ENCODE data around the gene ADAMTS3.
"Not testable (repeated sequence)": the region's sequence is repeated elsewhere in the genome, so short reads cannot be mapped to it uniquely, and the experiment has no call there.

Gene ADAMTS3

GRCh38 chr4:72553540-72554337 lies 15.3 kb downstream of the ADAMTS3 start:
- DNase-seq (ENCODE audit: low read depth in 3 of 3), result no peak

- no peak for DNase-seq (ENCODE audit: low read depth in 3 of 3)
These were observed 16.6 kb downstream of the ADAMTS3 start for GRCh38 chr4:72552447-72552846.

GRCh38 chr4:72546456-72546855 lies 22.6 kb downstream of the ADAMTS3 start:
- no peak for DNase-seq (ENCODE audit: low read depth in 3 of 3)

GRCh38 chr4:72540694-72541093 lies 28.3 kb downstream of the ADAMTS3 start:
- not testable (repeated sequence) for DNase-seq (ENCODE audit: low read depth in 3 of 3)

GRCh38 chr4:72538006-72538405 lies 31.0 kb downstream of the ADAMTS3 start:
- DNase-seq (ENCODE audit: low read depth in 3 of 3), result no peak

GRCh38 chr4:72536443-72536842 lies 32.6 kb downstream of the ADAMTS3 start:
- DNase-seq (ENCODE audit: low read depth in 3 of 3), result no peak

- no peak for DNase-seq (ENCODE audit: low read depth in 3 of 3)
These were observed 37.2 kb downstream of the ADAMTS3 start for GRCh38 chr4:72531768-72532290.

GRCh38 chr4:72531322-72531721 lies 37.7 kb downstream of the ADAMTS3 start:
- DNase-seq (ENCODE audit: low read depth in 3 of 3), result no peak

GRCh38 chr4:72529148-72529822 lies 39.7 kb downstream of the ADAMTS3 start:
- DNase-seq (ENCODE audit: low read depth in 3 of 3), result no peak

GRCh38 chr4:72527038-72527646 lies 41.9 kb downstream of the ADAMTS3 start:
- no peak for DNase-seq (ENCODE audit: low read depth in 3 of 3)

GRCh38 chr4:72525938-72526337 lies 43.1 kb downstream of the ADAMTS3 start:
- DNase-seq (ENCODE audit: low read depth in 3 of 3), result no peak

- no peak for DNase-seq (ENCODE audit: low read depth in 3 of 3)
These were observed 46.6 kb downstream of the ADAMTS3 start for GRCh38 chr4:72522440-72522839.

- no peak for DNase-seq (ENCODE audit: low read depth in 3 of 3)
These were observed 55.8 kb downstream of the ADAMTS3 start for GRCh38 chr4:72513227-72513626.

- no peak for DNase-seq (ENCODE audit: low read depth in 3 of 3)
These were observed 61.1 kb downstream of the ADAMTS3 start for GRCh38 chr4:72507860-72508419.

GRCh38 chr4:72507167-72507566 lies 61.9 kb downstream of the ADAMTS3 start:
- DNase-seq (ENCODE audit: low read depth in 3 of 3), result no peak

GRCh38 chr4:72505314-72505744 lies 63.7 kb downstream of the ADAMTS3 start:
- DNase-seq (ENCODE audit: low read depth in 3 of 3), result no peak

GRCh38 chr4:72500214-72500613 lies 68.8 kb downstream of the ADAMTS3 start:
- DNase-seq (ENCODE audit: low read depth in 3 of 3), result no peak

- no peak for DNase-seq (ENCODE audit: low read depth in 3 of 3)
These were observed 72.9 kb downstream of the ADAMTS3 start for GRCh38 chr4:72496119-72496518.

- DNase-seq (ENCODE audit: low read depth in 3 of 3), result no peak
These were observed 74.9 kb downstream of the ADAMTS3 start for GRCh38 chr4:72494156-72494555.

- no peak for DNase-seq (ENCODE audit: low read depth in 3 of 3)
These were observed 79.8 kb downstream of the ADAMTS3 start for GRCh38 chr4:72489267-72489666.

GRCh38 chr4:72486991-72487390 lies 82.0 kb downstream of the ADAMTS3 start:
- DNase-seq (ENCODE audit: low read depth in 3 of 3), result no peak

- no peak for DNase-seq (ENCODE audit: low read depth in 3 of 3)
These were observed 84.0 kb downstream of the ADAMTS3 start for GRCh38 chr4:72484981-72485380.
